Lower lobe of right lung (tissue), 2 donors: ENCODE results near the gene H6PD. TPM values are rescaled to one million over a fixed set of nuclear protein-coding genes. Genes with fewer than 3 reads are reported as not detected.

ENCODE experiments used
- ATAC-seq, 2 donors: fragments of 200-7000 bp; cut with Tn5 transposase; one replicate each; pipeline ENCODE4 v1.9.1; 2020 to 2022; ENCODE audit warnings: mild to moderate bottlenecking in 2 of 2, moderate library complexity in 2 of 2
- DNase-seq: peaks from one replicate; pipeline ENCODE4 v3.0.0-alpha.2; 2020
- H3K27ac ChIP-seq: fragments of 200-600 bp; one replicate; pipeline ENCODE4 v1.8.0; 2022
- H3K27me3 ChIP-seq: fragments of 200-600 bp; one replicate; pipeline ENCODE4 v1.8.0; 2022; ENCODE audit warnings: low read depth
- H3K36me3 ChIP-seq: fragments of 200-600 bp; one replicate; pipeline ENCODE4 v1.8.0; 2022; ENCODE audit warnings: mild to moderate bottlenecking
- H3K4me1 ChIP-seq: fragments of 200-600 bp; one replicate; pipeline ENCODE4 v1.8.0; 2022
- H3K4me3 ChIP-seq: fragments of 200-600 bp; one replicate; pipeline ENCODE4 v1.8.0; 2022; ENCODE audit warnings: mild to moderate bottlenecking
- H3K9me3 ChIP-seq: fragments of 200-600 bp; one replicate; pipeline ENCODE4 v1.8.0; 2022
- intact Hi-C: fragments of 100-400 bp; cut with DNase I; formaldehyde crosslinking; loops from one replicate; pipeline ENCODE4 v1.11.0; 2022
- total RNA-seq: library from RNA; stranded (reverse); fragmentation: NEBNext Ultra II Directional; extraction: Animal tissue kit (Norgen Biotek cat#: 25700); gene quantifications from one replicate; pipeline ENCODE4 v1.2.1, GENCODE V29; 2021
- TF ChIP-seq, protein P1 (sequence below): fragments of 200-600 bp; IDR thresholded peaks from one replicate; pipeline ENCODE4 v1.8.0; 2022; ENCODE audit warnings: antibody characterized with exemption, mild to moderate bottlenecking
- donor health status: DM: no; HTN: yes; CAD: no; lungs with severe emphysema.

The H6PD gene
- total RNA-seq, 1 donor from 2014 or later: 40.7 TPM

DNA sequence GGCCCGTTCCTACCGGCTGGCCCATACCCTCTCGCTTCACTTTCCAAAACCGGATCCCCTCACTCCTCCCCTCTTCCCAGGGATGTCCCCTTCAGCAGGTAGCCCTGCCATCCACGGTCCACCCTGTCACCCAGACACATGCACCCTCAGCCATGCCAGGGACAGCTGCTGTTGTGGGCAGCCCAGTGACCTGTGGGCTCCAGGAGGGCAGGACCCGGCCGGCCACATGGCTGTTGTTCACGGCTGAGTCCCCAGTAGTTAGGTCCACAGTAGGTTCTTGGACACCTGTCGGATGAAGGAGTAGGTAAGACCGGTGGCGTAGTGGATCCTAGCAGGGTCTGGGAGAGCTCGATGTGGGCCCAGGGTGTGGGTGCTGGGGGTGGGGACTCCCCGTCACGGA is 70.6 kb downstream of the H6PD start:
- no peak for DNase-seq

DNA sequence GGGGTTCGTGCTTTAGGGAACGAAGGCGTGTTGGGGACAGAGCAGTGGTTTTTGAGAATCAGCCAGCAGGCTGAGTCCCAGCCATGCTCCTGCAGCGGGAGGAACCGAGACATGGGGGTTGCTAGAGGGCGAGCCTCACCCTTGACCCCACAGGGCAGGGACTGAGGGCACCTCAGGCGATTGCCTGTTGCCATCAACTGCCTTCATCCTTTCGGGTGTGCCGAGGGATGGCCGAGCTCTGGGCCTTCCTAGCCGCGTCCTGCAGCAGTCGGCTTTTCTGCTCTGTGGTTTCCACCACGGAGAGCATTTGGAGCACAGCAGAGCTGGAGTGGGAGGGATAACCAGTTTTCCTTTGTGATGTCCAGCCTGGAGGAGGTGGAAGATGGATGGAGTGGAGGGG is 71.4 kb downstream of the H6PD start:
- DNase-seq (no peak), ATAC-seq (no peak)
- Histone ChIP-seq H3K27ac (no peak overlapping the region), H3K4me3 (no peak overlapping the region), H3K4me1 (peaks cover 33% of the 10 kb centered on the region), H3K36me3 (no peaks in the 10 kb centered on the region), H3K9me3 (no peaks in the 10 kb centered on the region), H3K27me3 (no peaks in the 10 kb centered on the region)
- intact Hi-C loops: no loop called here
- TF ChIP-seq, protein P1, sequence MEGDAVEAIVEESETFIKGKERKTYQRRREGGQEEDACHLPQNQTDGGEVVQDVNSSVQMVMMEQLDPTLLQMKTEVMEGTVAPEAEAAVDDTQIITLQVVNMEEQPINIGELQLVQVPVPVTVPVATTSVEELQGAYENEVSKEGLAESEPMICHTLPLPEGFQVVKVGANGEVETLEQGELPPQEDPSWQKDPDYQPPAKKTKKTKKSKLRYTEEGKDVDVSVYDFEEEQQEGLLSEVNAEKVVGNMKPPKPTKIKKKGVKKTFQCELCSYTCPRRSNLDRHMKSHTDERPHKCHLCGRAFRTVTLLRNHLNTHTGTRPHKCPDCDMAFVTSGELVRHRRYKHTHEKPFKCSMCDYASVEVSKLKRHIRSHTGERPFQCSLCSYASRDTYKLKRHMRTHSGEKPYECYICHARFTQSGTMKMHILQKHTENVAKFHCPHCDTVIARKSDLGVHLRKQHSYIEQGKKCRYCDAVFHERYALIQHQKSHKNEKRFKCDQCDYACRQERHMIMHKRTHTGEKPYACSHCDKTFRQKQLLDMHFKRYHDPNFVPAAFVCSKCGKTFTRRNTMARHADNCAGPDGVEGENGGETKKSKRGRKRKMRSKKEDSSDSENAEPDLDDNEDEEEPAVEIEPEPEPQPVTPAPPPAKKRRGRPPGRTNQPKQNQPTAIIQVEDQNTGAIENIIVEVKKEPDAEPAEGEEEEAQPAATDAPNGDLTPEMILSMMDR: no peak

More for the DNA sequence above, 70.6 kb downstream of the H6PD start:
- peaks cover 41% of the 10 kb centered on the region for H3K4me1 ChIP-seq
- H3K36me3 ChIP-seq: no peaks in the 10 kb centered on the region
- ATAC-seq: no peak
- no peaks in the 10 kb centered on the region for H3K27me3 ChIP-seq
- H3K27ac ChIP-seq: no peak overlapping the region
- H3K9me3 ChIP-seq: no peaks in the 10 kb centered on the region
- TF ChIP-seq, protein P1: no peak
- H3K4me3 ChIP-seq: no peak overlapping the region
- intact Hi-C loops: no loop called here

DNA sequence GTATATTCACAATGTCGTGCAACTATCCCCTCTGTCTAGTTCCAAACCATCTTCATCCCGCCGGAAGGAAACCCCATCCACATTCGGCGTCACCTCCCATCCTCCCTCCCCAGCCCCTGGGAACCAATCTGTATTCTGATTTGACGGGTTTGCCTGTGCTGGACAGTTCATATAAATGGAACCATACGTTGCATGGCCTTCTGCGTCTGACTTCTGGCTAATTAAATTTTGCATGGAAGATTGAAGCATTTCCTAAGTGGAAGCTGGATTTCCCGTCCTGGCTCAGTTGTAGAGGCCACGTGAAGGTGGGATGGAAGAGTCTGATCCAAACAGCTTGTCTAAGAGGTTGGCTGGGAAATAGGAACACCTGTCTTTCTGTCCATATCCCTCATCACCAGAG is 72.7 kb downstream of the H6PD start:
- H3K9me3 ChIP-seq: no peaks in the 10 kb centered on the region
- no peak overlapping the region for H3K4me3 ChIP-seq
- ATAC-seq: no peak
- TF ChIP-seq, protein P1: no peak
- no peaks in the 10 kb centered on the region for H3K27me3 ChIP-seq
- H3K4me1 ChIP-seq: peaks cover 22% of the 10 kb centered on the region
- H3K36me3 ChIP-seq: no peaks in the 10 kb centered on the region
- H3K27ac ChIP-seq: no peak overlapping the region
- no peak for DNase-seq
- intact Hi-C loops: no loop called here

DNA sequence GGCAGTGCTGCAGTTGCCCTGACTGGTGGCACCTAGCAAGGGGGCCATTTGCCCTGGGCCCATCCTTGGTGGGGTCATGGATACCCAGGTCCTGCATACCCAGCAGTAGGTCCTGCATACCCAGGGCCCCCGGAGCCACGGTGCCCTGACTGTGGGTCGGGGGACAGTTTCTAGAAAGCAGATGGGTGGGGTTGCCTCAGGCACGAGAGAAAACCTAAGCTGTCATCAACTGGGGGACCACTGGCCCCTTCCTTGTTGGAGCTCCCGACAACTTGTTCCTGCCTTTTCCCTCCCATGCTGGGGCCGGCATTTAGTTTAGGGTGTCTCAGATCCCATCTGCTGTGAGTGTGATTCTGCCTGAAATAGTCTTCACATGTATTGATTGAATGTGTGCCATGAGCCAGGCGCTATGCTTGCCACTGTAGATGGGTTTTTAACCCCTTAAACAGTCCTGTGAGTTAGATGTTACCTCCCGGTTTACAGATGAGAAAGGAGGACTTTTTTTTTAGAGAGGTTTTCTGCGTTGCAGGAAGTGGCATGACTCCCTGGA is 73.7 kb downstream of the H6PD start:
- Histone ChIP-seq H3K27ac (no peak overlapping the region), H3K36me3 (no peaks in the 10 kb centered on the region), H3K4me1 (peaks cover 12% of the 10 kb centered on the region), H3K4me3 (no peak overlapping the region), H3K9me3 (no peaks in the 10 kb centered on the region), H3K27me3 (no peaks in the 10 kb centered on the region)
- intact Hi-C loops: no loop called here
- TF ChIP-seq, protein P1: no peak
- DNase-seq: no peak
- no peak for ATAC-seq

DNA sequence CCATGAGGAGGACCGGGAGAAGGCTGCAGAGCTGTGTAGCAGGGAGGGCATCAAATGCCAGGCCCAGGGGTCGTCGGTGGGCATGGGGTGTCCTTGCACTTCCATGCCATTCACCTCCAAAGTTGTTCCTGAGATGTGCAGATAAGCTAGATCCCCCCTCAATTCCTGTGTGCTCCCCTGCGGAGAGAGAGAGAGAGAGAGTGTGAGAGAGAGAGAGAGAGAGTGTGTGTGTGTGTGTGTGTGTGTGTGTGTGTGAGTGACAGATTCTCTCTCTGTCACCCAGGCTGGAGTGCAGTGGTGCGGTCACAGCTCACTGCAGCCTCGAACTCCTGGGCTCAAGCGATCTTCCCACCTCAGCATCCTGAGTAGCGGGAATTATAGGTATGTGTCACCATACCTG is 74.5 kb downstream of the H6PD start:
- Histone ChIP-seq H3K27me3 (no peaks in the 10 kb centered on the region), H3K27ac (no peak overlapping the region), H3K9me3 (no peaks in the 10 kb centered on the region), H3K4me3 (no peak overlapping the region), H3K36me3 (no peaks in the 10 kb centered on the region), H3K4me1 (peaks cover 4% of the 10 kb centered on the region)
- ATAC-seq (no peak), DNase-seq (no peak)
- intact Hi-C loops: no loop called here
- TF ChIP-seq, protein P1: no peak
